HFFc6 (cell line): Measurements from ENCODE around the gene CEACAM6. TPM values are rescaled to one million over a fixed set of nuclear protein-coding genes. Genes with fewer than 3 reads are reported as not detected.

Experiments used
- DNase-seq: peaks from one replicate; pipeline ENCODE4 v3.0.0-alpha.2; 2018
- H3K27ac Mint-ChIP-seq: 2 replicates; pipeline ENCODE4 v1.8.0; 2020; ENCODE audit warnings: mild to moderate bottlenecking, mixed read lengths
- H3K27me3 Mint-ChIP-seq: 2 replicates; pipeline ENCODE4 v1.8.0; 2021; ENCODE audit warnings: mild to moderate bottlenecking, moderate library complexity, mixed read lengths; ENCODE audit not compliant: insufficient read depth
- H3K36me3 Mint-ChIP-seq: 2 replicates; pipeline ENCODE4 v1.8.0; 2021; ENCODE audit warnings: low read depth, mixed read lengths
- H3K4me1 Mint-ChIP-seq: 2 replicates; pipeline ENCODE4 v1.8.0; 2020; ENCODE audit warnings: low read depth, mixed read lengths
- H3K4me3 Mint-ChIP-seq: 2 replicates; pipeline ENCODE4 v1.8.0; 2020; ENCODE audit warnings: mild to moderate bottlenecking, moderate library complexity, mixed read lengths
- H3K9me3 Mint-ChIP-seq: 2 replicates; pipeline ENCODE4 v1.8.0; 2020; ENCODE audit warnings: mild to moderate bottlenecking, mixed read lengths
- total RNA-seq, 6 experiments: library from RNA; stranded (reverse); fragmentation: NEBNext Ultra II Directional; extraction: Animal tissue kit (Norgen Biotek cat#: 25700); gene quantifications; 2 replicates in 1 of 6; 3 replicates in 5 of 6; pipeline ENCODE4 v1.2.3, GENCODE V29; 2021
- TF ChIP-seq, protein P1 (sequence below): fragments of 200-600 bp; sonication (generic); IDR thresholded peaks from 2 replicates; pipeline ENCODE4 v1.5.0; 2021; ENCODE audit warnings: antibody characterized with exemption, mild to moderate bottlenecking

The CEACAM6 gene
- total RNA-seq, 6 experiments from 2014 or later = not detected

DNA sequence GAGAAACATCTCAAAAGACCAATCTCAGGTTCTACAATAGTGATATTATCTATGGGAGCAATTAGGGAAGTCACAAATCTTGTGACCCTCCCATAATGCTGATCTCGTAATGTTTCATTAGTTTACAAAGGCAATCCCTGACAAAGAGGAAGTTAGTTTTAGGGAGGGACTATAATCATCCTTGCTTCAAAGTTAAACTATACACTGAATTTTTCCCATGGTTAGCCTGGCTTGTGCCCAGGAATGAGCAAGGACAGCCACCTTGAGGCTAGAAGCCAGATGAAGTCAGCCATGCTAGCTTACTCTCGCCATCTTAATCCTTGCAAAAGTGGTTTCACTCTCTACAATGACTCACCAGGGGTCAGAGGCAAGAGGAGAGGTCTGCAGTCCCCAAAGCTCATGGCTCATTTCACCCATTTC, 46.5 kb downstream of the CEACAM6 start:
- DNase-seq = no peak
- no peak overlapping the region for H3K27ac Mint-ChIP-seq
- H3K36me3 Mint-ChIP-seq = no peaks in the 10 kb centered on the region
- no peaks in the 10 kb centered on the region for H3K9me3 Mint-ChIP-seq
- TF ChIP-seq, protein P1, sequence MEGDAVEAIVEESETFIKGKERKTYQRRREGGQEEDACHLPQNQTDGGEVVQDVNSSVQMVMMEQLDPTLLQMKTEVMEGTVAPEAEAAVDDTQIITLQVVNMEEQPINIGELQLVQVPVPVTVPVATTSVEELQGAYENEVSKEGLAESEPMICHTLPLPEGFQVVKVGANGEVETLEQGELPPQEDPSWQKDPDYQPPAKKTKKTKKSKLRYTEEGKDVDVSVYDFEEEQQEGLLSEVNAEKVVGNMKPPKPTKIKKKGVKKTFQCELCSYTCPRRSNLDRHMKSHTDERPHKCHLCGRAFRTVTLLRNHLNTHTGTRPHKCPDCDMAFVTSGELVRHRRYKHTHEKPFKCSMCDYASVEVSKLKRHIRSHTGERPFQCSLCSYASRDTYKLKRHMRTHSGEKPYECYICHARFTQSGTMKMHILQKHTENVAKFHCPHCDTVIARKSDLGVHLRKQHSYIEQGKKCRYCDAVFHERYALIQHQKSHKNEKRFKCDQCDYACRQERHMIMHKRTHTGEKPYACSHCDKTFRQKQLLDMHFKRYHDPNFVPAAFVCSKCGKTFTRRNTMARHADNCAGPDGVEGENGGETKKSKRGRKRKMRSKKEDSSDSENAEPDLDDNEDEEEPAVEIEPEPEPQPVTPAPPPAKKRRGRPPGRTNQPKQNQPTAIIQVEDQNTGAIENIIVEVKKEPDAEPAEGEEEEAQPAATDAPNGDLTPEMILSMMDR = no peak
- no peak overlapping the region for H3K4me3 Mint-ChIP-seq
- H3K27me3 Mint-ChIP-seq = peaks cover 34% of the 10 kb centered on the region
- H3K4me1 Mint-ChIP-seq = no peaks in the 10 kb centered on the region; the same call in 1 of the 2 replicates

DNA sequence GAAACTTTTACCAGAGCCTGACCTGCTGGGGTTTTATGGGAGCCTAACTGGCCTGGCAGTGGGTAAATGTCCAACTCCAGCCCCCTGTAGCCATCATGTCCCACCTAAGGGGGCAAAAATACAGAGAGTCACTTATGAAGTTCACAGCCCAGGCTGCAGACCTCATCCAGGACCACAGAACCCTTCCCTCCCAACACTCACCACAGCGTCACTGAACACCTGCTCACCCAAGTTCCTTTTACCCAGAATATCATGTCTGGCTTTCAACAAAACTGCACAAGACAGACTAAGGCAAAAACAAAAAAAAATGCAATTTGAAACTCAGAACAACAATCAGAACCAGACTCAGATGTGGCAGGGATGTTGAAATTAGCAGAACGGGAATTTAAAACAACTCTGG, 47.4 kb downstream of the CEACAM6 start:
- no peaks in the 10 kb centered on the region for H3K9me3 Mint-ChIP-seq
- H3K4me1 Mint-ChIP-seq = no peaks in the 10 kb centered on the region; the same call in 1 of the 2 replicates
- H3K27me3 Mint-ChIP-seq = peaks cover 35% of the 10 kb centered on the region
- no peaks in the 10 kb centered on the region for H3K36me3 Mint-ChIP-seq
- DNase-seq = no peak
- H3K4me3 Mint-ChIP-seq = no peak overlapping the region
- no peak overlapping the region for H3K27ac Mint-ChIP-seq
- TF ChIP-seq, protein P1 = no peak

DNA sequence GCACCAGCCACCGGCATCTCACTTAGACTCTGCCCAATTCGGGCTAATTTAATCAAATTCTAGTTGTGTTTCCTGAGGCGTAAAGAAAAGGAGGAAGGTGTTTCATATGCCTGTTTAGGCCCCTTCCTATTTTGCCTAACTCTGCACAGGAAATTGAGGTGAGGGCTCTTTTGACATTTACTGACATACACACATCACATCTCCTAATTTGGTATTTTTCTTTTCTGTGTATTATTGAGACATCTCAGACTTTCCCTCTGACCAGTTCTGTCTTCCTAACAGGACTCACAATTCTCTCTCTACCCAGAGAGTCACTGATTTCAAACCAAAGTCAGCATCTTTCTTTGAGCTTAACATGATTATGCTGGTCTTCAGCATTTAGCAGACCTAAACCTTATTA, 49.0 kb downstream of the CEACAM6 start:
- TF ChIP-seq, protein P1 = no peak
- no peaks in the 10 kb centered on the region for H3K36me3 Mint-ChIP-seq
- H3K4me3 Mint-ChIP-seq = no peak overlapping the region
- no peak for DNase-seq
- H3K4me1 Mint-ChIP-seq = no peaks in the 10 kb centered on the region; the same call in 1 of the 2 replicates
- no peak overlapping the region for H3K27ac Mint-ChIP-seq
- no peaks in the 10 kb centered on the region for H3K9me3 Mint-ChIP-seq
- H3K27me3 Mint-ChIP-seq = peaks cover 33% of the 10 kb centered on the region

DNA sequence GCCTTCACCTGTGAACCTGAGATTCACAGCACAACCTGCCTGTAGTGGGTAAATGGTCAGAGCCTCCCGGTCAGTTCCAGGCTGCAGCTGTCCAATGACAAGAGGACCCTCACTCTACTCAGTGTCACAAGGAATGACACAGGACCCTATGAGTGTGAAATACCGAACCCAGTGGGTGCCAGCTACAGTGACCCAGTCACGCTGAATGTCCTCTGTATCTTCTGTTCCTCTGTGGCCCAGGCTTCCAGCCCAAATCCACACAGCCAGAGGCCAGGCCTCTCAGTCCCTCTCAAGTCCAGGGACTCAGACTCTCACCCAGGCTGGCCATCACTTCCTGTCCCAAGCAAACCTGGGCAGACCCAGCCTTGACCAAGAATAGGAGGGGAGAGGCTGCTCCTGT, 51.8 kb downstream of the CEACAM6 start:
- H3K9me3 Mint-ChIP-seq = no peaks in the 10 kb centered on the region
- no peak for DNase-seq
- peaks cover 26% of the 10 kb centered on the region for H3K27me3 Mint-ChIP-seq
- no peaks in the 10 kb centered on the region for H3K36me3 Mint-ChIP-seq
- no peak overlapping the region for H3K27ac Mint-ChIP-seq
- TF ChIP-seq, protein P1 = no peak
- no peak overlapping the region for H3K4me3 Mint-ChIP-seq
- H3K4me1 Mint-ChIP-seq = no peaks in the 10 kb centered on the region

DNA sequence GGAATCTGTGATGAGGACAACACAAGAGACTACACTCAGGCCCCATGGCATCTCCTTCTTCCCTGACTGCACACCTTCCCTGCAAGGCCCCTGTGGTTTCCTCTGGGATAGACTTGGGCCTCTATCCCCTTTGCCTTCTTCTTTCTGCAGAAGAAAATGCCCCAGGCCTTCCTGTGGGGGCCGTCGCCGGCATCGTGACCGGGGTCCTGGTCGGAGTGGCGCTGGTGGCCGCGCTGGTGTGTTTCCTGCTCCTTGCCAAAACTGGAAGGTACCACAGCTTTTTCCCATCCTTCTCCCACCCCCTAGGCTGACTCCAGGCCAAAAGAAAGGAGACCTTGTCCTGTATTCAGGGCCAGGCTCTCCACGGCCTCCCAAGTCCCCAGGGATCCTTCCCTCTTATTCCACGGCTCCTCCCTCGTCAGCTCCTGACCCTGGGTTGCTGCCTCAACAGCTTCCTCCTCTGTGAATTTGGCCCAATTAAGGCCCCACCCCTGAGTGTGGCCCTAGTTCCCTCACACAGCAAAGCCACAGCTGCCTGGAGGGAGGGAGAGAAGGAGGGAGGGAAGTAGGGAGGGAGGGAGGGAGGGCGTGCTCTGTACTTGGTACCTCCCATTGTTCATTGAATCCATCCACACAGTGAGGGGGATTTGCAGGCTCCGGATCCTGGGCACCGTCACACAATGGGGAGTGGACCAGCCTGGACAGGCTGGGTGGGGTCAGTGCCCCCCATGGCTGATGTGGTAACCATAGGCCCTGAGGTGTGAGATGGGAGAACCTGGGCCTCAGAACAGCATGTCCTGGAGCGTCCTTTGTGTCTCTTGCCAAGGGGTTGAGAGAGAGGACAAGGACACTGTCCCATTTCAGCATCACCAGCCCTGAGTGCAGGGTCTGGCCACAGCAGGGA, 53.6 kb downstream of the CEACAM6 start:
- H3K27me3 Mint-ChIP-seq = peaks cover 16% of the 10 kb centered on the region
- TF ChIP-seq, protein P1 = no peak
- no peaks in the 10 kb centered on the region for H3K36me3 Mint-ChIP-seq
- H3K9me3 Mint-ChIP-seq = no peaks in the 10 kb centered on the region
- H3K4me3 Mint-ChIP-seq = no peak overlapping the region
- no peak overlapping the region for H3K27ac Mint-ChIP-seq
- H3K4me1 Mint-ChIP-seq = no peaks in the 10 kb centered on the region
- no peak for DNase-seq
